HG02623 (cell line): Measurements from ENCODE around the gene RGR.

Source experiments
- ATAC-seq: cut with Tn5 transposase; IDR thresholded peaks from one replicate; pipeline ENCODE4 v1.9.1; 2021; ENCODE audit warnings: moderate library complexity; ENCODE audit not compliant: unreplicated experiment

The RGR gene

GRCh38 chr10:84217746-84218145, 27.1 kb upstream of the RGR start:
- no peak for ATAC-seq

- no peak for ATAC-seq
Observed at GRCh38 chr10:84221916-84222315, 22.9 kb upstream of the RGR start.

GRCh38 chr10:84224411-84225028, 20.3 kb upstream of the RGR start:
- ATAC-seq, result no peak

DNA sequence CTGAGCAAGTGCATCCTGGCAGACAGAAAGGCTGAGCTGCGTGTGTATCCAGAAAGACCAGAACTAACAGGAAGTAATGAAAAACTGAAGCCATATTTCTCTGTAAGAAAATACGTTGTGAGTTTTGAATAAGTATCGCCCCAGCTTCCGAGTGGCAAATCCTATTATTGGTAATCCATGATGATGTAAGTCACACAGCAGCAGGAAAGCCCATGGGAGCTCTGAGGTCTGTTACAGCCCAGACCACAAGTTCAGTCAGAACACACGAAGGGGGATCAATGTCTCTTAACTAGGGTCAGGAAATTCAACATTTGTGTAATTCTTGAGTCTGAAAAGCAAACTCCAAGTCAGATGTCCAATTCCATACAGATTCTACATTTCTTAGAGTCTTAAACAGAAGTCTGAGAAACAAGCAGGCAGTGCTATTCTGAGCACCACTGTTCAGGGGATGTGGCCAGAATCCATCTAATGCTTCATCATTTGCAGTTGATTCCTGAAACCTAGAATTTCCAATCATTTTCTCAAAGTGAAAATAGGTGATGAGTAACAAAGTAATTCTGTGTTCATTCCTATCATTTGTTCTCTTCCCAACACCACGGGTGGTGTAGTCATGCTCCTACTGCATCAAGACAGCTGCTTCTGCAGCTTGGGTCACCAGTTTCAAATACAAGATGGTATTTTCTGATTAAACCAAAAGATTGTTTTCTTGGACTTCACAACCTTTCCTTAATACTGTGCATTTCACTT, 19.3 kb upstream of the RGR start, which contains the start of gene LRIT2:
Gene LRIT2 (minus strand): TSS at position 118 of the 747 bp plus-strand sequence. CDS start 24 bp downstream, at position 94.
- no peak for ATAC-seq

DNA sequence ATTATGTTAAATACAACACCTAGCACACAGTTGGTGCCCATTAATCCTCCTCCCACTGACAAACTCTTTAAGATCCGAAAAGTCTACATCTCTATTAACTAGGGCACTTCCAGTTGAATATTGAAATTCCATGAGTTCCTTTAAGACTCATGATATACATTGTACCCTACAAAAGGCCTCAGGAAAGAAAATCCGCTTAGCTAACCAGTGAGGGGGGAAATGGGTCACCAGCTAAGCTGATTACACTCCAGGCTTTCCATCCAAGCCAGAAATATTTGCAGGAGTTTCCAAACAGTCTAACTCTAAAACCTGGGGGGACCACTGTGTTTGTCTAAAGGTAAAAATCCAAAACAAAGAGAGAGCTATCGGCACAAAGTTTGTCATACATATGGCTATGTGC, 18.2 kb upstream of the RGR start:
- no peak for ATAC-seq

DNA sequence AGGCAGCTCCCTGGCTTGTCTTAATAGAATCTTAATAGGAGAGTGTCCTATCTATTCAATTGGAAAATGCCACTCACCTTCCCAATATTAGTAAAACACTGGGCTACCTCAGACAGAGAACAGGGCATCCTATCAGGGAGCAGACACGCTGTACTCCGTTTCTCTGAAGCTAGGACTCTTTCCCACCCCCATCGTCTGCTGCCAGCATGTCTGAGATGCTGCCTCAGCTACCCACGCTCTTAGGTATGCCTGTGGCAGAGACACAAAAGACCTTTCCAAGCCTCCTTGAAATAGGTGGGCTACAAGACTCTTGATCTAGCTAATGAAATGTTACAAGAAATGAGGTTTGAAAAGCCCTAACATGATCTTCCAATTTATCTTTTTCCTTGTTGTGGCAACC, 17.0 kb upstream of the RGR start:
- ATAC-seq, result no peak

- ATAC-seq, result no peak
Observed at GRCh38 chr10:84230359-84230758, 14.5 kb upstream of the RGR start.

DNA sequence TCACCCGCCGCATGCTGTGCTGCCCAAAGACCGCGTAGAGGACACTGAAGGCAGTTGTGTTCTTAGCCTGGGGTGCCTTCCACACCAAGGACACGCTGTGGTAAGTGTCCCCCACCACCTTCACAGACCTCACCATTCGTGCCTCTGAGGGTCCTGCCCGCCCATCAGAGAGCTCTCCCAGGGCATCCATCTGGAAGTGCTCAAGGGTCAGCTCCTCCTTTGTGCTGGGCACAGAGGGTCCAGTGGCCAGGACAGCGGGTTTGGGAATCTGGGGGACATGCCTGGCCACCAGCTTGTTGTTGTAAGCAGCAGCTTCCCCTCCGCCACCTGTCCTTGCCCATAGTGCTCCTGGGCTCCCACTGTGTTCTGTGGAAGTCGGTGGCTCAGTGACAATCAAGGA, 12.5 kb upstream of the RGR start:
- no peak for ATAC-seq

DNA sequence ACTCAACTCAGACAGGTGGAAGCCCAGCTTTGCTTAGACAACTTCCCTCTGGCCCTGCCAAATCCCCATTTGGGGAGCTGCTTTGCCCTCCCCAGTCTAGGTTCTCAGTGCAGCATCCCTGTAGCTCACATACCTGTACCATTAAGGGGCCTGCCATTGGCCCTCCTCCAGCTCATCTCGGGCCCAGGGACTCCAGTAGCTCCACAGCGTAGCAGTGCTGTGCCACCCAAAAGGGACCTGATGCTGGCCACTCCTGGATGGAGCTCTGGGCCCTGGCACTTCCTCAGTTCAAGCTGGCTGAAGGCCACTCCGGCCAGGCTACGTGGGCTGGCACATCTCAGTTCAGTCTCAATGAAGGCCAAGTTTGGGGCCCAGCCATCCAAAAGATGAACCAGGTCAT, 10.9 kb upstream of the RGR start:
- no peak for ATAC-seq

DNA sequence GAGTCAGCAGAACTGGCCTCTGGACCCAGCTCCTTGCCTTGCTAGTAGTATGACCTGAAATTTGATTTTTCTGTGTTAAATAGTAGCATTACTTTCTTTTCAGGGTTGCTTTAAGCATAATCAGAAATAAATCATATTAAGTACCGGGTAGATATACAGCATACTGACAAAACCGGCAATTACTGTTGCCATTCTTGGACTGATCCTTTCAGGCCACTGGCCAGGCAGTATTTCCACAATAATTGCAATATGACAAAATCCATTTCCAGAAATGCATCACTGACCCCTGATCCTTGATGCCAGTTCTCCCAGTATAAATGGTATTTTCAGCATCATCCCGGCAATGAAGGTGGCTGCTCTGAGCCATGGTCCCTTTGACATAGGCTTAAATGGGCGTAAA, 10.4 kb upstream of the RGR start:
- ATAC-seq, result no peak

DNA sequence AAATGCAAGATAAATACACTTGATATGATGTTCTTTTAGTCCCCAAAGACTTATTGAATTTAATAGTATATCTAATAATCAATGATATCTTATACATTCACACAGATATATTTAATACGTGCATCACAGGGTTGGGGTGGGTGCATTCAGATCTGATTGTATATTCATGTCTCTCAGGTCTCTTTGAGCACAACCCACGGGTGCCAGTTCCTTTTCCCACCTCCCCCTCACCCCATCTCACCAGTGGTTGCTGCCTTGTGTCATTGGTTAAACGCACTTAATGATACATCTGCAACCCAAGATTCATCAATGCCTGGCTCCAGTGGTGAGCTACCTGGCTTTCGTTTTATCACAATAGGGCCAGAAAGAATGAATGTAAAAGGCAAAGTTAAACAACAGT, 9.8 kb upstream of the RGR start:
- no peak for ATAC-seq

- ATAC-seq, result no peak
Observed at GRCh38 chr10:84236807-84237198, 8.1 kb upstream of the RGR start.

- no peak for ATAC-seq
Observed at GRCh38 chr10:84237199-84238051, 7.4 kb upstream of the RGR start.

- no peak for ATAC-seq
Observed at GRCh38 chr10:84238909-84239308, 5.9 kb upstream of the RGR start.

DNA sequence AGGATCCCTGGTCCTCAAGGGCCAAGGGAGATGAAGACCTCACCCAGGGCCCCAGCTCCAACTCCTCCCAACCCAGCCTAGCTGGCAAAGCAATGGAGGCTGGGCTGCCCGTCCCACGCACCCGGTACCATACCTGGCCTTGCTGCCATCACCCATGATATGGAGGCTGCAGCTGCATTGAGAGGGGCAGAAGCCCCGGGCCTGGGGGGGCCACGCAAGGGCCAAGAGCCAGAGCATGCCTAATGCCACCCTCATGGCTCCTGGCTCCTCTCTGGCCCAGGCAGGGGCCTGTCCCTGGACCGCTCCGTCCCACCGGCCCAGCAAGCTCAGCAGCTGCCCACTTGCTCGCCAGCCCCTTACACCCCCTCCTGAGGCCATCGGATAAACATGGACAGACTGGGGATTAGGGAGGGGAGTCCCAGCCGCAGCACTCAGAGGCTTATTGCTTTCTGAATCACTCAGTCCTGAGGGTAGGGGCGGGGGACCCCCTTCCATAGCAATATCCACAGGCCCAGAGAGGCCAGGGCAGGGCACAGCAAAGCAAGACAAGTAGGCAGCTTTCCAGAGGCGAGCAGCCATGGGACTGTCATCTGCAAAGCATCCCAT, 3.6 kb upstream of the RGR start, which contains the start of gene LRIT1:
Gene LRIT1 (minus strand): TSS at position 362 of the 606 bp plus-strand sequence. CDS start 107 bp downstream, at position 255.
- no peak for ATAC-seq

DNA sequence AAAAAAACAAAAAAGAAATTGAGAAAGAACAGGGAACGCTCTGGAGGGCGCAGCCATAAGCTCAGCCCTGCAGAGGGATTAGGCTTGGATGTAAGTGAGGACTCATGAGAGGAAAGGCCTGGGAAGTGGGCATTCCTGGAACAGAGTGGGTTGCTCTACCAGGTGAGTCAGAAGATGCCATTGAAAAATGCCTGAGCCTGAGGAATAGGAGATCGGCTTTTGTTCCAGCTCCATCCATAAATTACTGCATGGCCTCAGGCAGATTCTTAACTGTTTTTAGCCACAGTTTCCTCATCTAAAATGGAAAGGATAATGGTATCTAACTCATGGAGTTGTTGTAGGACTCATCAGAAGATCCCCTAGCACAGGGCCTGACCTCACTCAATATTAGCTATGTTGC, 1.1 kb upstream of the RGR start:
- ATAC-seq, result no peak

DNA sequence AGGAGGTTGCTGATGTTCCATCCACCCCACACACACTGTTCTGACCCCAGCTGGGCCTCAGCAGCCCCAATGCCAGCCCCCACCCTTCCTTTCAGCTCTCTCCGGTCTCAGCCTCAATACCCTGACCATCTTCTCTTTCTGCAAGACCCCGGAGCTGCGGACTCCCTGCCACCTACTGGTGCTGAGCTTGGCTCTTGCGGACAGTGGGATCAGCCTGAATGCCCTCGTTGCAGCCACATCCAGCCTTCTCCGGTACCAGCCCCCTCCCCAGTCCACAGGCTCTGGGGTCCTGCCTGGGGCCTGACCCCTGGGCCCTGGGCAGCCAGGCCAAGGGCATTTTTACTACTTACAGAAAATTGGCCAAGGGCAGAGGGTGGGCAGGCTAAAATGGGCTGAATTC, 2.6 kb downstream of the RGR start:
- ATAC-seq, result no peak

DNA sequence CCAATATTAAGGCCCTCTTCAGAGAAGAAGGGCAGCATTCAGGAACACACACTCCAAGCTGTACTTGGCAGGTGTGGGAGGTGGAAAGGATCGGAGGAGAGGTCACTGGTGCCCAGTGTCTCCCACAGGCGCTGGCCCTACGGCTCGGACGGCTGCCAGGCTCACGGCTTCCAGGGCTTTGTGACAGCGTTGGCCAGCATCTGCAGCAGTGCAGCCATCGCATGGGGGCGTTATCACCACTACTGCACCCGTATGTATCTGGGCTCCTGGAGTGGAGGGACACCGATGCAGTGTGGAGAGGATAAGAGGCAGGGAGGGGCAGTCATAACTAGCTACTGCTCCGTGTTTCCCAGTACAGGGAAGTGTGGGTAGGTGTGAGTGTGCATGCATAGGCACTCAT, 3.9 kb downstream of the RGR start:
- no peak for ATAC-seq

- ATAC-seq, result no peak
Observed at GRCh38 chr10:84254552-84255478, 10.0 kb downstream of the RGR start.
